ENCODE data around the gene CCDC194.

DNA sequence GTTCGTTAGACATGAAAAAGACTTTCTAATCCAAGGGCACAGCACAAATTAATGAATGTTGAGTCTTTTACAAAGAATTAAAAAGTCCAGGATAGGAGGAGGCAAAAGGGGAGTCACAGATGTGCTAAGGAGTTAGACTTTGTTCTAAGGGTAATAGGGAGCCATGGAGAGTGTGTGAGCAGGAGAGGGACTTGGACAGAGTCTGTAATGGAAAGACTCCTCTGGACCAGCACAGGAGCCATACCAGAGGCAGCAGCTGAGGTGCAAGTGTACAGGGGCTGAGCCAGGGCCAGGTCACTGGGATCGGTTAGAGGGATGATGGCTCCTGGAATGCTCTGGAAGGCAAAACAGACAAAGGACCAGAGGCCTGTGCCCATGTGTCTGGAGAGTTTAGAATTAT is 46.1 kb downstream of the CCDC194 start:
- TF ChIP-seq EP300 (IDR thresholded peaks at IDR 0.05; ENCODE audit: low read depth) (no peak), POLR2A (IDR thresholded peaks at IDR 0.05) (no peak)
- TF ChIP-seq, protein P1, sequence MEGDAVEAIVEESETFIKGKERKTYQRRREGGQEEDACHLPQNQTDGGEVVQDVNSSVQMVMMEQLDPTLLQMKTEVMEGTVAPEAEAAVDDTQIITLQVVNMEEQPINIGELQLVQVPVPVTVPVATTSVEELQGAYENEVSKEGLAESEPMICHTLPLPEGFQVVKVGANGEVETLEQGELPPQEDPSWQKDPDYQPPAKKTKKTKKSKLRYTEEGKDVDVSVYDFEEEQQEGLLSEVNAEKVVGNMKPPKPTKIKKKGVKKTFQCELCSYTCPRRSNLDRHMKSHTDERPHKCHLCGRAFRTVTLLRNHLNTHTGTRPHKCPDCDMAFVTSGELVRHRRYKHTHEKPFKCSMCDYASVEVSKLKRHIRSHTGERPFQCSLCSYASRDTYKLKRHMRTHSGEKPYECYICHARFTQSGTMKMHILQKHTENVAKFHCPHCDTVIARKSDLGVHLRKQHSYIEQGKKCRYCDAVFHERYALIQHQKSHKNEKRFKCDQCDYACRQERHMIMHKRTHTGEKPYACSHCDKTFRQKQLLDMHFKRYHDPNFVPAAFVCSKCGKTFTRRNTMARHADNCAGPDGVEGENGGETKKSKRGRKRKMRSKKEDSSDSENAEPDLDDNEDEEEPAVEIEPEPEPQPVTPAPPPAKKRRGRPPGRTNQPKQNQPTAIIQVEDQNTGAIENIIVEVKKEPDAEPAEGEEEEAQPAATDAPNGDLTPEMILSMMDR (IDR thresholded peaks at IDR 0.05), result no peak
